Pancreas (tissue), 10 donors: Measurements from ENCODE around the gene BEST1. TPM values are rescaled to one million over a fixed set of nuclear protein-coding genes. Genes with fewer than 3 reads are reported as not detected.

Source experiments
- ATAC-seq, 4 donors: fragments of 200-7000 bp; cut with Tn5 transposase; one replicate each; pipeline versions ENCODE4 v1.8.0 to v1.9.1; 2020; ENCODE audit warnings: mild to moderate bottlenecking in 4 of 4, moderate library complexity in 4 of 4
- DNase-seq, 6 donors: peaks; one replicate each; pipeline ENCODE4 v3.0.0-alpha.2; 2020
- FAIRE-seq: peaks from 2 replicates; lab custom pipeline; 2012; peaks lifted over from hg19 to GRCh38; lab: Jason Lieb, UNC
- H3K27ac ChIP-seq, 4 donors: fragments of 200-600 bp; sonication (generic); 1 replicate in 3 of 4; 2 replicates in 1 of 4; pipeline versions ENCODE4 v1.5.0 to v1.8.0; 2020
- H3K27me3 ChIP-seq, 4 donors: fragments of 200-600 bp; one replicate each; pipeline ENCODE4 v1.8.0; 2021
- H3K36me3 ChIP-seq, 3 donors: fragments of 200-600 bp; sonication (generic) in 1 of 3; one replicate each; pipeline versions ENCODE4 v1.5.0 to v1.8.0; 2020 to 2021
- H3K4me1 ChIP-seq, 3 donors: fragments of 200-600 bp; one replicate each; pipeline ENCODE4 v1.8.0; 2021
- H3K4me3 ChIP-seq, 4 donors: fragments of 200-600 bp; sonication (generic) in 2 of 4; one replicate each; pipeline versions ENCODE4 v1.5.0 to v1.8.0; 2020 to 2021
- H3K9me3 ChIP-seq, 4 donors: fragments of 200-600 bp; one replicate each; pipeline ENCODE4 v1.8.0; 2021
- CTCF ChIP-seq, 4 donors: fragments of 200-600 bp; sonication (generic) in 3 of 4; IDR thresholded peaks; one replicate each; pipeline versions ENCODE4 v1.5.0 to v1.8.0; 2021; ENCODE audit warnings: antibody characterized with exemption in 4 of 4
- WGBS, 2 donors: extraction: QIAGEN DNeasy Blood & Tissue Kit; methylation state at CpG; one replicate each; pipeline ENCODE4 v1.1.7; 2013; 5-methylcytosine and 5-hydroxymethylcytosine counted together
- intact Hi-C, 3 donors: fragments of 100-400 bp; cut with DNase I; formaldehyde crosslinking; loops; one replicate each; pipeline versions ENCODE4 v1.11.1 to v1.14.2; 2022
- polyA plus RNA-seq, 2 donors: library from polyadenylated mRNA; stranded (reverse); fragments of 200-250 nt; gene quantifications; one replicate each; pipeline ENCODE4 v1.2.3, GENCODE V29; 2013
- total RNA-seq, 6 donors: library from RNA; stranded (reverse); fragmentation: NEBNext Ultra II Directional in 4 of 6; extraction: Animal tissue kit (Norgen Biotek cat#: 25700) in 4 of 6; gene quantifications; one replicate each; pipeline versions ENCODE4 v1.2.1 to v1.2.4, GENCODE V29; 2021 to 2023
- donor health status: healthy with polysubstance abuse.
- donor health status: DM: no; HTN: no; CAD: no; lungs with moderate emphysema.
- donor health status: DM: no; HTN: no; CAD: no.
- donor health status: control.
- donor health status: control.
- donor health status: Bipolar disorder and iron deficiency.
- donor health status: DM: yes; HTN: yes; CAD: no.
- donor health status: DM: no; HTN: no; CAD: no.
- donor health status: DM: no; HTN: no; CAD: no.
- donor health status: DM: yes; HTN: yes; CAD: no.

BEST1 gene
- total and polyA plus RNA-seq, 8 donors, result 0.43 to 2.4 (median 1.1) TPM

GRCh38 chr11:61959114-61959513 is 9.0 kb downstream of the BEST1 start:
- H3K36me3 ChIP-seq, result peaks cover 0 to 14% (median 0%) of the 10 kb centered on the region in 3 donors
- intact Hi-C loops, result loop anchor here in 2 of 3 donors (10.0 kb wide), 2 partner anchors 96 to 154 kb away; no protein-coding TSS in a partner anchor
- H3K27me3 ChIP-seq, result no peaks in the 10 kb centered on the region
- no peak for ATAC-seq
- no peak overlapping the region for H3K27ac ChIP-seq
- no peak for TF ChIP-seq CTCF (IDR thresholded peaks at IDR 0.05)
- no peak for FAIRE-seq
- no peak overlapping the region for H3K4me3 ChIP-seq
- no peaks in the 10 kb centered on the region for H3K9me3 ChIP-seq
- 9 to 34% methylated on average over 2 of the region's 2 CpGs for WGBS, 2 donors
- peak in 2 of 6 donors; percentile 15 to 26 for DNase-seq
- peaks cover 3 to 11% (median 8%) of the 10 kb centered on the region in 3 donors for H3K4me1 ChIP-seq

DNA sequence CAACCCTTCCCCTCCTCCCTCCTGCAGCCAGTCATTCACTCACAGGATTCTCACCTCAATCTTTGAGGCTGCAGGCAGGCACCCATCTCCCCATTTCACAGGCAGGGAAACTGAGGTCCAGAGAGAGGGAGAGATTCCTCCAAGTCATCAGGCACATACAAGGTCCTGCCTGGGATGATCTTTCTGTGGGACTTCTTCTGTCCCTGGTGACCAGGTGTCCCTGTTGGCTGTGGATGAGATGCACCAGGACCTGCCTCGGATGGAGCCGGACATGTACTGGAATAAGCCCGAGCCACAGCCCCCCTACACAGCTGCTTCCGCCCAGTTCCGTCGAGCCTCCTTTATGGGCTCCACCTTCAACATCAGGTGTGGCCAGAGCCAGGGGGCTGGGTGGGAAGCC is 9.5 kb downstream of the BEST1 start:
- TF ChIP-seq CTCF (IDR thresholded peaks at IDR 0.05), result no peak
- no peaks in the 10 kb centered on the region for H3K9me3 ChIP-seq
- H3K27me3 ChIP-seq, result no peaks in the 10 kb centered on the region
- no peak overlapping the region for H3K27ac ChIP-seq
- FAIRE-seq (no peak), DNase-seq (peak in 3 of 6 donors; percentile 16 to 28 (median 20)), ATAC-seq (no peak)
- WGBS, 2 donors, result 85 to 88% methylated on average over 6 of the region's 6 CpGs
- peaks cover 0 to 19% (median 2%) of the 10 kb centered on the region in 3 donors for H3K36me3 ChIP-seq
- no peak overlapping the region for H3K4me3 ChIP-seq
- intact Hi-C loops, result loop anchor here in 2 of 3 donors (10.0 kb wide), 2 partner anchors 95 to 155 kb away; no protein-coding TSS in a partner anchor
- H3K4me1 ChIP-seq, result peaks cover 3 to 16% (median 11%) of the 10 kb centered on the region in 3 donors

DNA sequence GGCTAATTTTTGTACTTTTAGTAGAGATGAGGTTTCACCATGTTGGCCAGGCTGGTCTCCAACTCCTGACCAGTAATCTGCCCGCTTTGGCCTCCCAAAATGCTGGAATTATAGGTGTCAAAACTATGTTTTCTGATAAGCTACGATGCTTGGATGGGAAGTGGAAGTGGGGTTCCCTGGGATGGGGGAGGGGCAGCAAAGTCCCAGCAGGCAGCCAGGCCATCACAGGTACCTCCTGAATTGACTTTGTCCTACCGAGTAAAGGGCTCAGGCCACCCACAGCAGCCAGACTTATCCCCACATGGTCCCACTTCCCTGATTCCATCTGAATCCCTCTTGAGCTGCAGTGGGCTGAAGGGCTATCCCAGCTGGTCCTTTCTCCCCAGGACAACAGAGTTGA is 10.4 kb downstream of the BEST1 start:
- DNase-seq, result peak in 2 of 6 donors; percentile 13 to 20
- WGBS, 2 donors, result 81 to 88% methylated on average over 3 of the region's 3 CpGs
- Histone ChIP-seq H3K9me3 (no peaks in the 10 kb centered on the region), H3K27me3 (no peaks in the 10 kb centered on the region), H3K4me1 (peaks cover 3 to 21% (median 9%) of the 10 kb centered on the region in 3 donors), H3K27ac (no peak overlapping the region), H3K4me3 (no peak overlapping the region), H3K36me3 (peaks cover 0 to 27% (median 10%) of the 10 kb centered on the region in 3 donors)
- no peak for ATAC-seq
- intact Hi-C loops, result no loop called here
- no peak for TF ChIP-seq CTCF (IDR thresholded peaks at IDR 0.05)
- no peak for FAIRE-seq

DNA sequence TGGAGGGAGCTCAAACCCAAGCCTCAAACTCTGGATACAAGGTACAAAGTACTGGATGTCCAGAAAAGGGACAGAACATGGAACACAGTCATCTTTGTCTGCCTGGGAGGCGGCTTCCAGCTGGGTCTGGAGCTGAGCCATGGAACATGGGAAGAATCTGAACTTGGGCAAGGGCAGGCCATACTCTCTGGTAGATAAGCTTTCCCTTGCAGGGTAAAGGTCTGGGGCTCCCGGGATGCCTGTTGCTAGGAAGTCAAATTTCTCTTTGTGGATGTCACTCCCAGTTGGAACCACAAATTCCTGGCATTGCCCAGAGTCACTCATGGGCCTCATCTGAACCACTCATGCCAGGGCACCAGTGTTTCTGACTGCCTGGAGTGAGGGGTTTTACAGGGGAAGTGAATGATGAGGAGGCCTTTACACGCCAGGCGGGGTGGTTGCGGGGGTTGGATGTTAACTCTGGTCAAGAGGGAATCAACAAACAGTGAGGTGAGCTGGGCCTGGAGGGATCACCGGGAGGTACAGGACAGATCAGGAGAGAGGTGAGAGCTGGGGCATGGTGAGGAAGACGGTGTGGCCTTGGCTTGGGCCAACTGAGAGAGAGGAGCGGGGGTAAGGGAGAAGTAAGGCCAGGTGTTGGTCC is 11.5 kb downstream of the BEST1 start:
- DNase-seq (peak in 3 of 6 donors; percentile 27 to 67 (median 66)), FAIRE-seq (no peak), ATAC-seq (peak in 3 of 4 donors; percentile 22 to 49 (median 27))
- 60 to 63% methylated on average over 8 of the region's 8 CpGs for WGBS, 2 donors
- no peaks in the 10 kb centered on the region for H3K9me3 ChIP-seq
- H3K36me3 ChIP-seq, result peaks cover 0 to 27% (median 10%) of the 10 kb centered on the region in 3 donors
- intact Hi-C loops, result no loop called here
- H3K4me1 ChIP-seq, result peaks cover 3 to 21% (median 6%) of the 10 kb centered on the region in 3 donors
- no peak overlapping the region for H3K27ac ChIP-seq
- TF ChIP-seq CTCF (IDR thresholded peaks at IDR 0.05), result no peak
- no peak overlapping the region for H3K4me3 ChIP-seq
- H3K27me3 ChIP-seq, result no peaks in the 10 kb centered on the region
